DMS79 treated with DMSO at 0.1 percent for 48 hours (cell line): ENCODE data around the gene NTRK2.

Experiments used
- DNase-seq: peaks from one replicate; lab custom pipeline; 2025; lab: John Stamatoyannopoulos, UW

Gene NTRK2

GRCh38 chr9:84669288-84670137 lies at the start of gene NTRK2:
TSS of gene NTRK2 (plus strand) at chr9:84669729. CDS start at chr9:84670749, 1,020 bp downstream.
- no peak for DNase-seq

- no peak for DNase-seq
Measured at GRCh38 chr9:84620338-84620737, 49.2 kb upstream of the NTRK2 start.

- DNase-seq, result no peak
Measured at GRCh38 chr9:84621811-84622210, 47.7 kb upstream of the NTRK2 start.

GRCh38 chr9:84622981-84623380 lies 46.5 kb upstream of the NTRK2 start:
- no peak for DNase-seq

GRCh38 chr9:84636436-84636835 lies 33.1 kb upstream of the NTRK2 start:
- no peak for DNase-seq

GRCh38 chr9:84642553-84643141 lies 26.9 kb upstream of the NTRK2 start:
- DNase-seq, result no peak

GRCh38 chr9:84647699-84648098 lies 21.8 kb upstream of the NTRK2 start:
- DNase-seq, result no peak

GRCh38 chr9:84652496-84653120 lies 16.9 kb upstream of the NTRK2 start:
- DNase-seq, result no peak

GRCh38 chr9:84655447-84655846 lies 14.1 kb upstream of the NTRK2 start:
- DNase-seq, result no peak

- no peak for DNase-seq
Measured at GRCh38 chr9:84659313-84659712, 10.2 kb upstream of the NTRK2 start.

GRCh38 chr9:84659773-84660172 lies 9.8 kb upstream of the NTRK2 start:
- no peak for DNase-seq

GRCh38 chr9:84667571-84668195 lies 1.8 kb upstream of the NTRK2 start:
- peak; percentile 1 for DNase-seq

GRCh38 chr9:84668196-84669012 lies 1.1 kb upstream of the NTRK2 start:
- peak; percentile 5 for DNase-seq

- DNase-seq, result peak; percentile 0
Measured at GRCh38 chr9:84669013-84669287, 579 bp upstream of the NTRK2 start.

GRCh38 chr9:84670138-84671041 lies 861 bp downstream of the NTRK2 start:
- no peak for DNase-seq

- DNase-seq, result no peak
Measured at GRCh38 chr9:84671586-84672521, 2.3 kb downstream of the NTRK2 start.

GRCh38 chr9:84673806-84674205 lies 4.3 kb downstream of the NTRK2 start:
- DNase-seq, result no peak

- DNase-seq, result no peak
Measured at GRCh38 chr9:84677080-84677479, 7.6 kb downstream of the NTRK2 start.

GRCh38 chr9:84679571-84679970 lies 10.0 kb downstream of the NTRK2 start:
- no peak for DNase-seq
